ENCODE results near the gene ALDH3A2.

The ALDH3A2 gene

DNA sequence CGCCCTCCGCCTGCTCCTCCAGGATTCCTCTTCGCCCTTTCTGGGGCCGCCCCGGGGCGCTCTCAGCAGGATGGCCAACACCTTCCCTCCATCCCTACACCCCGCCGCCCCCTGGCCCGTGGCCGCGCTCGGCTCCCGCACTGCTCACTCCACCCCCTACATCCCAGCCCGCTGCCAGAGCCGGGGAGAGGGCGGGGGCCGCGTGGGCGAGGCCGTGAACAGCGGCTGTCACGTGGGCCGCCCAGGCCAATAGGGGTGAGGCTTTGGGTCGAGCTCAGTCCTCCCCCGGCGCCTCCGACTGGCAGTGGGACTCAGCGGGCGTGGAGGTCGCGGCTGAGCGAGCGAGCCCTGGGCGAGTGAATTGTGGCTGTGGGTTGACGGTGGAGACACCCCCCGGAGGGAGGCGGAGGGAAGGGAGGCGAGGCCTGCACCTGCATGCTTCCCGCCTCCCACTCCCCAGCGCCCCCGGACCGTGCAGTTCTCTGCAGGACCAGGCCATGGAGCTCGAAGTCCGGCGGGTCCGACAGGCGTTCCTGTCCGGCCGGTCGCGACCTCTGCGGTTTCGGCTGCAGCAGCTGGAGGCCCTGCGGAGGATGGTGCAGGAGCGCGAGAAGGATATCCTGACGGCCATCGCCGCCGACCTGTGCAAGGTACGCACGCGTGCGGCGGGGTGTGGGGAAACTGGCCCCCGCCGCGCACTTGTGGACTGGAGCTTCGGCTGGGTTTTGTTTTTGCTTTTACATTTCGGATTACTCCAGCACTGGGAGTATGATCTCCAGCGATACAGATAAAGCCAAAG, at the start of gene ALDH3A2:
TSS of gene ALDH3A2 (plus strand) at position 277 of the 799 bp plus-strand sequence. CDS start at position 498, 221 bp downstream.
- TF ChIP-seq POLR2AphosphoS5 (IDR thresholded peaks at IDR 0.05; ENCODE audit: borderline replicate concordance, low read depth, low read length) (peak; percentile 68; the same call in 1 of the 2 replicates), FOXP2 (optimal IDR thresholded peaks at IDR 0.05; ENCODE audit: control extremely low read depth, extremely low read length, insufficient read depth) (no peak)
- H3K36me3 ChIP-seq (ENCODE audit: insufficient read depth, low read length), result peaks cover 20% of the 10 kb centered on the region
- no peak for DNase-seq (ENCODE audit: low read depth, low spot score)
- peak within 1 kb of the TSS; percentile 40; the same call in 1 of the 2 replicates for H3K27ac ChIP-seq
- H3K9me3 ChIP-seq (ENCODE audit: low read depth, low read length), result no peaks in the 10 kb centered on the region
- peak within 1 kb of the TSS; percentile 62 for H3K9ac ChIP-seq (ENCODE audit: insufficient read length)
- peak within 1 kb of the TSS; percentile 97 for H3K4me3 ChIP-seq

DNA sequence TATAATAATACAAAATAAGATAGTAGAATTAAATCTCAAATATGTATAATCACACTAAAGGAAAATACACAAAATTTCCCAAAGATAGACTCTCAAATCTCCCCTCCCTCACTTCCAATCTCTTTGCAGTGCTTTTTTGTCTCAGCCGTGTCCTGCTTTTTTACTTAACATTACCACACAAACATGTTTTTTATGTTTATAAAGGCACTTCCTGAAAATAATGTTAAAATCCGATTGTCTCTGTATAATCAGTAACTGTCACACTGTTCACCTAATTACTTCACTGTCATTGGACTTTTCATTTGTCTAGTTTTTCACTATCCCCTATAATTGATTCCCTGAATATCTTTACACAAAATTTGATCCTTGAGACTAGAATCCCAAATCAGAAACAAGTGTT, 38.2 kb upstream of the ALDH3A2 start:
- Histone ChIP-seq H3K27ac (no peak overlapping the region), H3K4me3 (no peak overlapping the region), H3K9ac (ENCODE audit: insufficient read length) (no peak overlapping the region), H3K36me3 (ENCODE audit: insufficient read depth, low read length) (no peaks in the 10 kb centered on the region), H3K9me3 (ENCODE audit: low read depth, low read length) (no peaks in the 10 kb centered on the region)
- no peak for DNase-seq (ENCODE audit: low read depth, low spot score)
- no peak for TF ChIP-seq EZH2 (IDR thresholded peaks at IDR 0.05)
- no peak for TF ChIP-seq POLR2AphosphoS5 (IDR thresholded peaks at IDR 0.05; ENCODE audit: borderline replicate concordance, low read depth, low read length)
- no peak for TF ChIP-seq FOXP2 (optimal IDR thresholded peaks at IDR 0.05; ENCODE audit: control extremely low read depth, extremely low read length, insufficient read depth)

- H3K9ac ChIP-seq (ENCODE audit: insufficient read length), result no peak overlapping the region
- TF ChIP-seq EZH2 (IDR thresholded peaks at IDR 0.05) (no peak), FOXP2 (optimal IDR thresholded peaks at IDR 0.05; ENCODE audit: control extremely low read depth, extremely low read length, insufficient read depth) (no peak), POLR2AphosphoS5 (IDR thresholded peaks at IDR 0.05; ENCODE audit: borderline replicate concordance, low read depth, low read length) (no peak)
- no peak for DNase-seq (ENCODE audit: low read depth, low spot score)
These were observed 37.7 kb upstream of the ALDH3A2 start for GRCh38 chr17:19610879-19611278.

GRCh38 chr17:19613979-19614378, 34.6 kb upstream of the ALDH3A2 start:
- TF ChIP-seq EZH2 (IDR thresholded peaks at IDR 0.05), result no peak
- no peak for TF ChIP-seq POLR2AphosphoS5 (IDR thresholded peaks at IDR 0.05; ENCODE audit: borderline replicate concordance, low read depth, low read length)
- TF ChIP-seq FOXP2 (optimal IDR thresholded peaks at IDR 0.05; ENCODE audit: control extremely low read depth, extremely low read length, insufficient read depth), result no peak
- Histone ChIP-seq H3K36me3 (ENCODE audit: insufficient read depth, low read length) (no peaks in the 10 kb centered on the region), H3K9ac (ENCODE audit: insufficient read length) (no peak overlapping the region), H3K4me3 (no peak overlapping the region), H3K27ac (no peak overlapping the region), H3K9me3 (ENCODE audit: low read depth, low read length) (no peaks in the 10 kb centered on the region)
- DNase-seq (ENCODE audit: low read depth, low spot score), result no peak

More at GRCh38 chr17:19610879-19611278, 37.7 kb upstream of the ALDH3A2 start:
- H3K9me3 ChIP-seq (ENCODE audit: low read depth, low read length), result no peaks in the 10 kb centered on the region
- H3K4me3 ChIP-seq, result no peak overlapping the region
- no peak overlapping the region for H3K27ac ChIP-seq
- H3K36me3 ChIP-seq (ENCODE audit: insufficient read depth, low read length), result no peaks in the 10 kb centered on the region

DNA sequence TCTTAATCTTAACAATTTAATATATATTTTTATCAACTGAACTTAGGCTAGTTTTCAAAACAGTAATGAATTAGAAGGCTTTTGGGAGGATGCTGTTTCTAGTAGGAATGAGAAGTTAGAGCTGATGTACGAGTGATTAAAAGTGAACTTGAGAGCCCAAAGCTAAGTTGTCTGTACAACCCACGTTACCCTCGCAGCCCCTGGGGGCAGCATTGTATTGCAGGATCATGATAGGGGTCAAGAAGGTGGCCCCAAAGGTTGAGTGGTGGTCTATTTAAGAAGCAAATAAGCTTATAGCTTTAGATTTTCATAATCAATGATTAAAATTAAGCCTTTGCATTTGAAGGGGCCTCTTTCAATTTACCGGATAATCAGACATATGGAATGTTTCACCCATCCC, 33.7 kb upstream of the ALDH3A2 start:
- Histone ChIP-seq H3K4me3 (no peak overlapping the region), H3K36me3 (ENCODE audit: insufficient read depth, low read length) (no peaks in the 10 kb centered on the region), H3K9ac (ENCODE audit: insufficient read length) (no peak overlapping the region), H3K27ac (no peak overlapping the region), H3K9me3 (ENCODE audit: low read depth, low read length) (no peaks in the 10 kb centered on the region)
- TF ChIP-seq FOXP2 (optimal IDR thresholded peaks at IDR 0.05; ENCODE audit: control extremely low read depth, extremely low read length, insufficient read depth), result no peak
- no peak for TF ChIP-seq EZH2 (IDR thresholded peaks at IDR 0.05)
- TF ChIP-seq POLR2AphosphoS5 (IDR thresholded peaks at IDR 0.05; ENCODE audit: borderline replicate concordance, low read depth, low read length), result no peak
- DNase-seq (ENCODE audit: low read depth, low spot score), result no peak

DNA sequence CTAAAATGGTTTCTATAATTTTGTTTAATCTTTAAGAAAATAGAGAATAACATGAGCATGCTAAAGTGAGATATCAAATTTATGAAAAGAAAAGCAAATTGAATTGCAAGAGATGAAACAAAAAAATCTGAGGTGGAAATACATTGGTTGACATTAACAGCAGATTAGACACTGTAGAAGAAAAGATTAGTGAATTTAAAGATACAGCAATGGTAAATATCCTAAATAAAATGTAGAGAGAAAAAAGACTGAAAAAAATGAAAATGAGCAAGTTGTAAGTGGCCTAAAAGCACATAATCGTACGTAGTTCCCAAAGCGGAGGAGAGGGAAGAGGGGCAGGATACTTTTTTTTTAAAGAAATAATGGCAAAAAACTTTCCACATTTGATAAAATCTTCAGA, 30.5 kb upstream of the ALDH3A2 start:
- TF ChIP-seq EZH2 (IDR thresholded peaks at IDR 0.05) (no peak), POLR2AphosphoS5 (IDR thresholded peaks at IDR 0.05; ENCODE audit: borderline replicate concordance, low read depth, low read length) (no peak), FOXP2 (optimal IDR thresholded peaks at IDR 0.05; ENCODE audit: control extremely low read depth, extremely low read length, insufficient read depth) (no peak)
- DNase-seq (ENCODE audit: low read depth, low spot score), result no peak
- Histone ChIP-seq H3K9me3 (ENCODE audit: low read depth, low read length) (no peaks in the 10 kb centered on the region), H3K4me3 (no peak overlapping the region), H3K27ac (no peak overlapping the region), H3K36me3 (ENCODE audit: insufficient read depth, low read length) (no peaks in the 10 kb centered on the region), H3K9ac (ENCODE audit: insufficient read length) (no peak overlapping the region)

DNA sequence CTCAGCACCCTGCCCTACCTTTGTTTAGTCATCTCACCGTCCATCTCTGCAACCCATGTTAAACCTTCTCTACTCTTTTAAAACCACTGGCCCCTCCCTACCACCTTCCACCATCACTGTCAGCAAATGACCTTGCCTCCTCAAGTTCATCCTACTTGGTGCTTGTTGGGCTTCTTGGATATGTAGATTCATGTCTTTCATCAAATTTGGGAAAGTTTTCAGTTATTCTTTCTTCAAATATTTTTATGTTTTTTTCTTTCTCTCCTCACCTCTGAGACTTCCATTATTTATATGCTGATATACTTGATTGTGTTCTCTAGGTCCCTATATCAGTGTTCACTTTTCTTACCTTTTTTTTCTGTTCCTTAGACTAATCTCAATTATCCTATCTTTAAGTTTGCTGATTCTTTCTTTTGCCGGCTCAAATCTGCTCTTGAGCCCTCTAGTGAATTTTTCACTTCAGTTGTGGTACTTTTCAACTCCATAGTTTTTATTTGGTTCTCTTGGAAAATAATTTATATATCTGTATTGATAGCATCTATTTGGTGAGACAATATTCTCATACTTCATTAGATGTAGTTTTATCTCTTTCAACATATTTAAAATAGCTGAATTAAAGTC, 28.7 kb upstream of the ALDH3A2 start:
- no peak overlapping the region for H3K27ac ChIP-seq
- H3K4me3 ChIP-seq, result no peak overlapping the region
- no peaks in the 10 kb centered on the region for H3K36me3 ChIP-seq (ENCODE audit: insufficient read depth, low read length)
- no peak for DNase-seq (ENCODE audit: low read depth, low spot score)
- no peaks in the 10 kb centered on the region for H3K9me3 ChIP-seq (ENCODE audit: low read depth, low read length)
- TF ChIP-seq EZH2 (IDR thresholded peaks at IDR 0.05), result no peak
- TF ChIP-seq FOXP2 (optimal IDR thresholded peaks at IDR 0.05; ENCODE audit: control extremely low read depth, extremely low read length, insufficient read depth), result no peak
- TF ChIP-seq POLR2AphosphoS5 (IDR thresholded peaks at IDR 0.05; ENCODE audit: borderline replicate concordance, low read depth, low read length), result no peak
- no peak overlapping the region for H3K9ac ChIP-seq (ENCODE audit: insufficient read length)

DNA sequence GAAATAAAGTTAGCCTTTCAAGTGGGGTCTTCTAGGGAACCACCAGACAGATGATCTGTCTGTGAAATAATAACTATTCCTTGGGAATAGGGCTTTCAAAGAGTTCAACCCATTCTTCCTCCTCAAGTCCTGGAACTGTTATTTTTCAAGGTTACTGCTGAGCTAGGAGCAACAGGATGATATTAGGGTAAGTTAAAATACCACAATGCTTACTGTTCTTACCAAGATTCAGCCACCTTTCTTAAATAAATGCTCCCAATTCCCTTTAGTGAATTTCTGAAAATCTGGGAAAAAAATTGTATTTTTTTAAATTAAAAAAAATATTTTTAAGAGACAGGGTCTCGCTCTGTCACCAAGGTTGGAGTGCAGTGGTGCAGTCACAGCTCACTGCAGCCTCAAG, 26.9 kb upstream of the ALDH3A2 start:
- no peak overlapping the region for H3K4me3 ChIP-seq
- no peak overlapping the region for H3K9ac ChIP-seq (ENCODE audit: insufficient read length)
- DNase-seq (ENCODE audit: low read depth, low spot score), result no peak
- no peaks in the 10 kb centered on the region for H3K36me3 ChIP-seq (ENCODE audit: insufficient read depth, low read length)
- H3K27ac ChIP-seq, result no peak overlapping the region
- no peaks in the 10 kb centered on the region for H3K9me3 ChIP-seq (ENCODE audit: low read depth, low read length)
- TF ChIP-seq EZH2 (IDR thresholded peaks at IDR 0.05), result no peak
- no peak for TF ChIP-seq FOXP2 (optimal IDR thresholded peaks at IDR 0.05; ENCODE audit: control extremely low read depth, extremely low read length, insufficient read depth)
- no peak for TF ChIP-seq POLR2AphosphoS5 (IDR thresholded peaks at IDR 0.05; ENCODE audit: borderline replicate concordance, low read depth, low read length)

All from SK-N-MC (cell line).